GM19025 (cell line): Measurements from ENCODE around the gene MAP4K4.

ENCODE experiments used
- ATAC-seq: cut with Tn5 transposase; IDR thresholded peaks from one replicate; pipeline ENCODE4 v1.9.1; 2021; ENCODE audit warnings: mild to moderate bottlenecking, low read depth, moderate library complexity; ENCODE audit not compliant: unreplicated experiment

The MAP4K4 gene

GRCh38 chr2:101781791-101782426 is 84.4 kb downstream of the MAP4K4 start:
- no peak for ATAC-seq

GRCh38 chr2:101782427-101782792 is 84.9 kb downstream of the MAP4K4 start:
- ATAC-seq = no peak

- ATAC-seq = no peak
These were observed 89.6 kb downstream of the MAP4K4 start for GRCh38 chr2:101787097-101787496.

- ATAC-seq = no peak
These were observed 91.1 kb downstream of the MAP4K4 start for GRCh38 chr2:101788565-101788964.

- ATAC-seq = no peak
These were observed 91.8 kb downstream of the MAP4K4 start for GRCh38 chr2:101788995-101789970.

GRCh38 chr2:101790416-101790815 is 92.9 kb downstream of the MAP4K4 start:
- ATAC-seq = no peak

- ATAC-seq = no peak
These were observed 93.3 kb downstream of the MAP4K4 start for GRCh38 chr2:101790857-101791256.

GRCh38 chr2:101792208-101792607 is 94.7 kb downstream of the MAP4K4 start:
- ATAC-seq = no peak

GRCh38 chr2:101793277-101793969 is 95.9 kb downstream of the MAP4K4 start:
- ATAC-seq = no peak

GRCh38 chr2:101794141-101794540 is 96.6 kb downstream of the MAP4K4 start:
- ATAC-seq = no peak

- ATAC-seq = no peak
These were observed 97.5 kb downstream of the MAP4K4 start for GRCh38 chr2:101795033-101795432.

GRCh38 chr2:101796825-101797600 is 99.5 kb downstream of the MAP4K4 start:
- ATAC-seq = no peak

- ATAC-seq = no peak
These were observed 104.0 kb downstream of the MAP4K4 start for GRCh38 chr2:101801496-101801895.

GRCh38 chr2:101802329-101802728 is 104.8 kb downstream of the MAP4K4 start:
- no peak for ATAC-seq

- ATAC-seq = no peak
These were observed 105.6 kb downstream of the MAP4K4 start for GRCh38 chr2:101803128-101803527.

- ATAC-seq = no peak
These were observed 106.6 kb downstream of the MAP4K4 start for GRCh38 chr2:101803945-101804696.

GRCh38 chr2:101805152-101806088 is 107.9 kb downstream of the MAP4K4 start:
- ATAC-seq = no peak

GRCh38 chr2:101806123-101806522 is 108.6 kb downstream of the MAP4K4 start:
- ATAC-seq = no peak

GRCh38 chr2:101806701-101807100 is 109.2 kb downstream of the MAP4K4 start:
- ATAC-seq = no peak
